ENCODE data around the gene OR7A17. TPM values are rescaled to one million over a fixed set of nuclear protein-coding genes. Genes with fewer than 3 reads are reported as not detected.

OR7A17 gene
- total RNA-seq, 1 donor from 2014 or later, result not detected

Other genes starting within 250 kb of the OR7A17 start
- not detected for gene ADGRE3, start 211.3 kb downstream of the OR7A17 start, total RNA-seq
- gene ZNF333, start 196.1 kb downstream of the OR7A17 start, total RNA-seq, result 33.7 TPM
- gene ADGRE2, start 107.6 kb downstream of the OR7A17 start, total RNA-seq, result 0.21 TPM
- not detected for gene OR7A5, start 50.9 kb downstream of the OR7A17 start, total RNA-seq
- not detected for gene OR7C1, start 50.9 kb downstream of the OR7A17 start, total RNA-seq
- gene OR7A10, start 37.2 kb downstream of the OR7A17 start, total RNA-seq, result not detected
- not detected for gene OR7C2, start 55.4 kb upstream of the OR7A17 start, total RNA-seq
- gene SLC1A6, start 93.7 kb upstream of the OR7A17 start, total RNA-seq, result not detected
- gene CASP14, start 163.3 kb upstream of the OR7A17 start, total RNA-seq, result not detected
- gene OR1I1, start 196.1 kb upstream of the OR7A17 start, total RNA-seq, result not detected
- 104 TPM for gene SYDE1, start 221.3 kb upstream of the OR7A17 start, total RNA-seq

Data from ascending aorta (tissue), 1 donor.